Right lobe of liver (tissue), 6 donors: ENCODE data around the gene KDM4C. TPM values are rescaled to one million over a fixed set of nuclear protein-coding genes. Genes with fewer than 3 reads are reported as not detected.

Experiments
- ATAC-seq, 4 donors: fragments of 200-7000 bp; cut with Tn5 transposase; one replicate each; pipeline ENCODE4 v1.9.1; 2020; ENCODE audit warnings: mild to moderate bottlenecking in 4 of 4, moderate library complexity in 4 of 4
- DNase-seq, 3 donors: peaks; one replicate each; pipeline ENCODE4 v3.0.0-alpha.2; 2020
- H3K27ac ChIP-seq, 3 donors: fragments of 200-600 bp; one replicate each; pipeline ENCODE4 v1.8.0; 2022
- H3K27me3 ChIP-seq, 2 donors: fragments of 200-600 bp; one replicate each; pipeline ENCODE4 v1.8.0; 2022
- H3K36me3 ChIP-seq, 4 donors: fragments of 200-600 bp; sonication (generic) in 1 of 4; one replicate each; pipeline versions ENCODE4 v1.5.1 to v1.8.0; 2017 to 2022; ENCODE audit warnings: control low read depth in 1 of 4
- H3K4me1 ChIP-seq, 4 donors: fragments of 200-600 bp; sonication (generic) in 1 of 4; one replicate each; pipeline versions ENCODE4 v1.5.1 to v1.8.0; 2017 to 2022; ENCODE audit warnings: control low read depth in 1 of 4
- H3K4me3 ChIP-seq, 3 donors: fragments of 200-600 bp; one replicate each; pipeline ENCODE4 v1.8.0; 2022
- H3K9me3 ChIP-seq, 4 donors: fragments of 200-600 bp; sonication (generic) in 1 of 4; one replicate each; pipeline versions ENCODE4 v1.5.1 to v1.8.0; 2017 to 2022; ENCODE audit warnings: control low read depth in 1 of 4
- POLR2A ChIP-seq: fragments of 450-650 bp; IDR thresholded peaks from one replicate; pipeline ENCODE4 v1.6.1; 2017; ENCODE audit warnings: antibody characterized with exemption, mild to moderate bottlenecking
- WGBS: methylation state at CpG from one replicate; pipeline ENCODE4 v1.1.6; 2018; ENCODE audit warnings: low coverage, low lambda C conversion rate; ENCODE audit not compliant: insufficient coverage; ENCODE audit errors: missing lambda C conversion rate; 5-methylcytosine and 5-hydroxymethylcytosine counted together
- intact Hi-C, 2 donors: fragments of 100-400 bp; cut with DNase I; formaldehyde crosslinking; loops; one replicate each; pipeline versions ENCODE4 v1.11.2 to v1.14.1; 2022
- total RNA-seq, 6 experiments: library from RNA; depleted of rRNA in 2 of 6; stranded (reverse); fragments of >200 nt in 2 of 6; fragmentation: NEBNext Ultra II Directional in 3 of 6; extraction: Animal tissue kit (Norgen Biotek cat#: 25700) in 3 of 6; gene quantifications; one replicate each; pipeline versions ENCODE4 v1.1.0 to v1.2.4, GENCODE V29; 2016 to 2023
- TF ChIP-seq, protein P1 (sequence below), 4 donors: fragments of 200-600 bp in 3 of 4; fragments of 450-650 bp in 1 of 4; IDR thresholded peaks; one replicate each; pipeline versions ENCODE4 v1.5.1 to v1.8.0; 2016 to 2022; ENCODE audit warnings: antibody characterized with exemption in 4 of 4, mild to moderate bottlenecking in 2 of 4
- donor health status: DM: no; HTN: yes; CAD: no.
- donor health status: DM: no; HTN: no; CAD: no.
- donor health status: DM: no; HTN: no; CAD: no.
- donor health status: DM: no; HTN: yes; CAD: no.
- donor health status: DM: no; HTN: yes; CAD: no.

Gene KDM4C
- total RNA-seq, 6 experiments from 2014 or later, result 14.1 to 20.9 (median 15.3) TPM

DNA sequence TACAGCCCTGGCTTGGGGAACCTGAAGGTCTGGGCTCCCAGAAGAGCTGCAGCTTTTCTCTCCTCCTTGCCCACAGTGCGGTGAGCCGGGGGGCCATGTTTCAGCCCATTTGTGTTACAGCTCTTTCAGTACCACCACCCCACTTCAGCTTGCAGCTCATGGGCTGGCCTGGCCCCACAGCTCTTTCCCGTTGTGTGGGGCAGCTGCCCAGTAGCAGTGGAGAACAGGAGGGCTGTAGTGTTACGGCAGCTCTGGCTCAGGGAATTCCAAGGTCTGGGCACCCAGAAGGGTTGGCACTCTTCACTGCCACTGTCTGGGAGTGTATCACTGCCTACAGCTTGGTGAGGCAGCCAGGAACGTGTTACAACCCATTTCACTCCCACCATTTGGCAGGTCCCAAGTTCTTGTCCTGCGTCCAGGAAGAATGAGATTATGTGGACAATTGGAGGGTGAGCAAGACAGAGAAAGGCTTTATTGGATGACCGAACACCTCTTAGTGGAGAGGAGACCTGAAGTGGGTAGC, 390.5 kb downstream of the KDM4C start:
- intact Hi-C loops, result no loop called here

DNA sequence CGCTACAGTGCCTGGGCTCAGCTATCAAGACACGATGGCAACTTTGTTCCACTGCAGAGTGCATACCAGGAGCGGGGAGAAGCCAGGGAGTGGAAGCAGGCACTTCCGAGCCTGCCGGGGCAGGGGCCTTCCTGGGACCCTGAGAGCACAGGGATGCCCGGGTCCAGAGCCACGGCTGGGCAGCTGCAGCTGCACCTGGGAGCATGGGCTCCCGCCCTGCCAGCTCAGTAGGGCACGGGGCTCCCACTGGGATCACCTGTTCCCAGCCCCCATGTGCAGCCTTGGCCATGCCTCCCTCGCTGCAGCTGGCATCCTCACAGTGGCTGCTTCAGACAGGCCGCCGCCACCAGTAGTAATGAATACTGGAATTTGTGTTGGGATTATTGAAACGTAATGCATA, 391.5 kb downstream of the KDM4C start:
- DNase-seq (no peak), ATAC-seq (no peak)
- Histone ChIP-seq H3K27ac (no peak overlapping the region), H3K36me3 (no peaks in the 10 kb centered on the region), H3K9me3 (no peaks in the 10 kb centered on the region), H3K4me1 (peaks cover 0 to 8% (median 0%) of the 10 kb centered on the region in 4 donors), H3K4me3 (no peak overlapping the region), H3K27me3 (no peaks in the 10 kb centered on the region)
- no peak for TF ChIP-seq POLR2A
- TF ChIP-seq, protein P1, sequence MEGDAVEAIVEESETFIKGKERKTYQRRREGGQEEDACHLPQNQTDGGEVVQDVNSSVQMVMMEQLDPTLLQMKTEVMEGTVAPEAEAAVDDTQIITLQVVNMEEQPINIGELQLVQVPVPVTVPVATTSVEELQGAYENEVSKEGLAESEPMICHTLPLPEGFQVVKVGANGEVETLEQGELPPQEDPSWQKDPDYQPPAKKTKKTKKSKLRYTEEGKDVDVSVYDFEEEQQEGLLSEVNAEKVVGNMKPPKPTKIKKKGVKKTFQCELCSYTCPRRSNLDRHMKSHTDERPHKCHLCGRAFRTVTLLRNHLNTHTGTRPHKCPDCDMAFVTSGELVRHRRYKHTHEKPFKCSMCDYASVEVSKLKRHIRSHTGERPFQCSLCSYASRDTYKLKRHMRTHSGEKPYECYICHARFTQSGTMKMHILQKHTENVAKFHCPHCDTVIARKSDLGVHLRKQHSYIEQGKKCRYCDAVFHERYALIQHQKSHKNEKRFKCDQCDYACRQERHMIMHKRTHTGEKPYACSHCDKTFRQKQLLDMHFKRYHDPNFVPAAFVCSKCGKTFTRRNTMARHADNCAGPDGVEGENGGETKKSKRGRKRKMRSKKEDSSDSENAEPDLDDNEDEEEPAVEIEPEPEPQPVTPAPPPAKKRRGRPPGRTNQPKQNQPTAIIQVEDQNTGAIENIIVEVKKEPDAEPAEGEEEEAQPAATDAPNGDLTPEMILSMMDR (IDR thresholded peaks at IDR 0.05), result no peak
- intact Hi-C loops, result no loop called here
- WGBS, result 100% methylated on average over 3 of the region's 13 CpGs

More for the DNA sequence above, 390.5 kb downstream of the KDM4C start:
- ATAC-seq, result no peak
- no peaks in the 10 kb centered on the region for H3K9me3 ChIP-seq
- no peak for TF ChIP-seq POLR2A
- TF ChIP-seq, protein P1 (IDR thresholded peaks at IDR 0.05), result no peak
- DNase-seq, result no peak
- H3K4me1 ChIP-seq, result peaks cover 0 to 8% (median 0%) of the 10 kb centered on the region in 4 donors
- no peaks in the 10 kb centered on the region for H3K27me3 ChIP-seq
- 90% methylated on average over 2 of the region's 7 CpGs for WGBS
- no peak overlapping the region for H3K4me3 ChIP-seq
- H3K36me3 ChIP-seq, result no peaks in the 10 kb centered on the region
- H3K27ac ChIP-seq, result no peak overlapping the region

GRCh38 chr9:7150153-7150890, 392.5 kb downstream of the KDM4C start:
- no peak overlapping the region for H3K4me3 ChIP-seq
- H3K27me3 ChIP-seq, result no peaks in the 10 kb centered on the region
- no peaks in the 10 kb centered on the region for H3K36me3 ChIP-seq
- TF ChIP-seq, protein P1 (IDR thresholded peaks at IDR 0.05), result no peak
- H3K4me1 ChIP-seq, result peaks cover 0 to 8% (median 0%) of the 10 kb centered on the region in 4 donors
- ATAC-seq, result peak in 1 of 4 donors; percentile 6
- WGBS, result 41% methylated on average over 6 of the region's 8 CpGs
- no peak overlapping the region for H3K27ac ChIP-seq
- H3K9me3 ChIP-seq, result no peaks in the 10 kb centered on the region
- intact Hi-C loops, result no loop called here
- no peak for DNase-seq

DNA sequence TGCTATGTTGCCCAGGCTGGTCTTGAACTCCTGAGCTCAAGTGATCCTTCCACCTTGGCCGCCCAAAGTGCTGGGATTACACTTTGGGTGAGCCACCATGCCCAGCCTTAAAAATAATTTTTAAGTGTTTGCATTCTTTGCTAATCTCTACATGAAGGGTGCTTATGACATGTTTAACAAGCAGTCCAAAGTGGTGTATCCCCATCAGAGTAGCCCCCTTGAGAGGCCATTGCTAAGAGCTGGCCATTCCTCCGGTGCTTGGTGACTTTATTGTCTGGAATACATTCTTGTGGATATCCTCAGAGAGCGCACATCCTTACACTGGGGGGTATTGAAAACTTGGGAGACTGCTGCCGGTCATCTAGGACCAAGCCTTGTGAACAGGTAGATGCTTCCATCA, 395.4 kb downstream of the KDM4C start:
- TF ChIP-seq POLR2A, result no peak
- TF ChIP-seq, protein P1 (IDR thresholded peaks at IDR 0.05), result no peak
- ATAC-seq (no peak), DNase-seq (no peak)
- WGBS, result 93% methylated on average over 4 of the region's 4 CpGs
- no peaks in the 10 kb centered on the region for H3K27me3 ChIP-seq
- peaks cover 0 to 8% (median 0%) of the 10 kb centered on the region in 4 donors for H3K4me1 ChIP-seq
- H3K36me3 ChIP-seq, result no peaks in the 10 kb centered on the region
- H3K27ac ChIP-seq, result no peak overlapping the region
- H3K9me3 ChIP-seq, result no peaks in the 10 kb centered on the region
- no peak overlapping the region for H3K4me3 ChIP-seq
- intact Hi-C loops, result no loop called here
